Stomach smooth muscle (tissue), 2 donors: ENCODE measurements around the gene CCDC63.

Experiments used
- H3K27ac ChIP-seq: one replicate; pipeline ENCODE4 v1.7.0; 2013; ENCODE audit warnings: mild to moderate bottlenecking, low read length, inconsistent platforms
- H3K27me3 ChIP-seq, 2 donors: one replicate each; pipeline ENCODE4 v1.7.0; 2013; ENCODE audit warnings: low read length in 2 of 2; ENCODE audit not compliant: insufficient read depth in 2 of 2, control insufficient read depth in 1 of 2
- H3K36me3 ChIP-seq, 2 donors: one replicate each; pipeline ENCODE4 v1.7.0; 2013; ENCODE audit warnings: low read length in 2 of 2; ENCODE audit not compliant: control insufficient read depth in 2 of 2, insufficient read depth in 2 of 2
- H3K4me1 ChIP-seq: one replicate; pipeline ENCODE4 v1.7.0; 2013; ENCODE audit warnings: low read length; ENCODE audit not compliant: control insufficient read depth, insufficient read depth
- H3K4me3 ChIP-seq, 2 donors: one replicate each; pipeline ENCODE4 v1.7.0; 2013; ENCODE audit warnings: low read length in 2 of 2
- H3K9ac ChIP-seq, 2 donors: one replicate each; pipeline ENCODE4 v1.7.0; 2013; ENCODE audit warnings: low read length in 2 of 2, mild to moderate bottlenecking in 1 of 2
- H3K9me3 ChIP-seq, 2 donors: one replicate each; pipeline ENCODE4 v1.7.0; 2013; ENCODE audit warnings: low read length in 2 of 2; ENCODE audit not compliant: control insufficient read depth in 2 of 2
- donor health status: healthy.
- donor health status: Pancreatic carcinoma.

Gene CCDC63

DNA sequence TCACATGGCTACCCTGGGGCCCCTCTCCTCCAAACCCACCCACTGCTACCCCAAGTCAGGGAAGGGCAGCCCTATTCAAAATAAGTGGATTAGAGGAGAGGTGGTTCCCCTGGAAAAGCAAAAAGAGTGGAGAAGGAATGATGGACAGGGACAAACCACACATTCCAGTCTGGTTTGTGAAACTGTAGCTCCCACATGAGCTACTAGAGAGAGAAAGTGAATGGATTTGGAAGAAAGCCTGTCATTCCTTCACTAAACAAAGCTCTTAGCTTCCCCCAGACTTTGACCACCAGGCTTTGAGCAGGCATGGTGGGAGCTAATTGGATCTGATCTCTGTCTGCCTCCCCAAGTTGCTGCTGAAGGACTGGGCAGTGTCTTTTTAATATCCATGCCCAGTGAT is 28.0 kb downstream of the CCDC63 start:
- H3K9me3 ChIP-seq: peaks cover 0 to 3% of the 10 kb centered on the region in 2 donors
- no peaks in the 10 kb centered on the region for H3K4me1 ChIP-seq
- no peaks in the 10 kb centered on the region for H3K27me3 ChIP-seq
- no peak overlapping the region for H3K4me3 ChIP-seq
- no peaks in the 10 kb centered on the region for H3K36me3 ChIP-seq
- H3K27ac ChIP-seq: no peak overlapping the region
- no peak overlapping the region for H3K9ac ChIP-seq

DNA sequence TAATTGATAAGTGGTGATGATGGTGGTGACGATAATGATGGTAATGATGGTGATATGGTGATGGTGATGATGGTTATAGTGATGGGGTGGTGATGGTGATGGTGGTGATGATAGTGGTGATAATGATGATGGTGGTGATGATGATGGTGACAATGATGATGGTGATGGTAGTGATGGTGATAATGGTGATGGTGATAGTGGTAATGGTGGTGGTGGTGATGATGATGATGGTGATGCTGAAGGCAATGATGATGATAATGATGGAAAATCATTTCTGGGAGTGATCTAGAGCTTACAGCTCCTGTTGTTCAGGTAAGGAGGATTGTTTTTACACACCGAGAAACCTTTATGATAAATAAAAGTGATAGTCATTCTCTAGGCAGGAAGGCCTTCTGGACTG is 33.9 kb downstream of the CCDC63 start:
- Histone ChIP-seq H3K27me3 (no peaks in the 10 kb centered on the region), H3K4me1 (no peaks in the 10 kb centered on the region), H3K27ac (no peak overlapping the region), H3K9me3 (no peaks in the 10 kb centered on the region), H3K9ac (no peak overlapping the region), H3K4me3 (no peak overlapping the region), H3K36me3 (no peaks in the 10 kb centered on the region)

GRCh38 chr12:110883251-110883650 is 36.5 kb downstream of the CCDC63 start:
- Histone ChIP-seq H3K9me3 (no peaks in the 10 kb centered on the region), H3K4me1 (no peaks in the 10 kb centered on the region), H3K27me3 (no peaks in the 10 kb centered on the region), H3K27ac (no peak overlapping the region), H3K36me3 (no peaks in the 10 kb centered on the region), H3K4me3 (no peak overlapping the region), H3K9ac (no peak overlapping the region)

DNA sequence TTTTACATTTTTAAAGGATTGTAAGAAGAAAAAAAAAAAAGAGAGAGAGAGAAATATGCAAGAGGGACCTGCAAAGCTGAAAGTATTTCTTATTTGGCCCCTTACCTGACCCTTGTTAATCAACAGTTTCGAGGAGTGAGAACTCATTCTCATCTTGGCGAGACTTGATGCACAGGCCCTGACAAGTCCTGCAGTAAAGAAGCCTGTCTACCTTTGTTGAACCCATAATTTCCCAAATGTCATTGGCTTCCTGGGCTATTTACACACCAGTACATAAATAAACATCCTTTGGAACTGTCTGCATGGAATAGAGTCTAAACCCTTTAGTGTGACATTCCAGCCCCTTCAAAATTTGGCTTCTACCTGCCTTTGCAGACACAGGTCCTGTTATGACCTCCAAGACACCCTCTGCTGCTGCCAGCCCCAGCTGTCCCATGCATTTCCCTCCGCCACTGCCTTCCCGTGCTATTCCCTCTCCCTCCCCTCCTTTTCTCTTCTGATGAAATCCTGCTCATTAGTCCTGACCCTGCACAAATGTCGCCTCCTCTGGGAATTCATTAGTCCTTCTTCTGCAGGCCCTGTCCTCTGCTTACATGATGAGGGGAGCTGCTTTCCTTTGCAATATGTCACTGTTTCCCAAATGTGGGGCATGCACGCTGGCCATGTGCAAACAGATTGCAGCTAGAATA is 38.5 kb downstream of the CCDC63 start:
- H3K4me1 ChIP-seq: no peaks in the 10 kb centered on the region
- no peaks in the 10 kb centered on the region for H3K36me3 ChIP-seq
- H3K9ac ChIP-seq: no peak overlapping the region
- H3K27ac ChIP-seq: no peak overlapping the region
- no peak overlapping the region for H3K4me3 ChIP-seq
- H3K9me3 ChIP-seq: no peaks in the 10 kb centered on the region
- no peaks in the 10 kb centered on the region for H3K27me3 ChIP-seq

DNA sequence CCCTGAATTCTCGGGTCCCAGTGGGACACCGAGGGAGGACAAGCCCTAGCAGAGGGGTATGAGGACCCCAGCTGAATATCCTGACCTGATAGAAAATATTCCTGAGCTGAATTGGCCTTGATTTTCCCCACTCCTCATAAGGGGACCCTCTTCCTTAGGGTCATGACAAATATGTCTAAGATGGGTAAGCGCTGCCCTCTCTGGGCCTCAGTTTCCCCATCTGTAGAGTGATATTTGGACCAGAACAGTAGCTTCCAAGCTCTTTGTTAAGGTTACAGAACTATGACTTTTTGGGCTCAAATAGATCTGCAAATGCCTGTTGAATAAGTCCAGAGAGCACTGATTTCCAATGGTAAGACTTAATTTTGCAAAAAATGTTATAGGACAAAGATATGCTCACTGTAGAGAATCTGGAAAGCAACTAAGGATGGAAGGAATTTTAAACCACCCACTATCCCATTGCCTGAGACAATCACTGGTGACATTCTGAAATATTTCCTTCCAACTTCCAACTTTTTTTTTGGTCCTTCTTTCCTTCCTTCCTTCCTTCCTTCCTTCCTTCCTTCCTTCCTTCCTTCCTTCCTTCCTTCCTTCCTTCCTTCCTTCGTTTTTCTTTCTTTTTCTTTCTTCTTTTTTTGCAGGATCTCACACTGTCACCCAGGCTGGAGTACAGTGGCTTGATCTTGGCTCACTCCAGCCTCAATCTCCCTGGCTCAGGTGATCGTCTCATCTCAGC is 41.6 kb downstream of the CCDC63 start:
- no peaks in the 10 kb centered on the region for H3K27me3 ChIP-seq
- H3K36me3 ChIP-seq: no peaks in the 10 kb centered on the region
- no peaks in the 10 kb centered on the region for H3K4me1 ChIP-seq
- H3K4me3 ChIP-seq: no peak overlapping the region
- no peaks in the 10 kb centered on the region for H3K9me3 ChIP-seq
- no peak overlapping the region for H3K9ac ChIP-seq
- no peak overlapping the region for H3K27ac ChIP-seq

GRCh38 chr12:110889361-110889760 is 42.6 kb downstream of the CCDC63 start:
- H3K36me3 ChIP-seq: no peaks in the 10 kb centered on the region
- no peak overlapping the region for H3K4me3 ChIP-seq
- H3K27me3 ChIP-seq: no peaks in the 10 kb centered on the region
- no peaks in the 10 kb centered on the region for H3K4me1 ChIP-seq
- H3K9ac ChIP-seq: no peak overlapping the region
- peaks cover 0 to 4% of the 10 kb centered on the region in 2 donors for H3K9me3 ChIP-seq
- H3K27ac ChIP-seq: no peak overlapping the region

DNA sequence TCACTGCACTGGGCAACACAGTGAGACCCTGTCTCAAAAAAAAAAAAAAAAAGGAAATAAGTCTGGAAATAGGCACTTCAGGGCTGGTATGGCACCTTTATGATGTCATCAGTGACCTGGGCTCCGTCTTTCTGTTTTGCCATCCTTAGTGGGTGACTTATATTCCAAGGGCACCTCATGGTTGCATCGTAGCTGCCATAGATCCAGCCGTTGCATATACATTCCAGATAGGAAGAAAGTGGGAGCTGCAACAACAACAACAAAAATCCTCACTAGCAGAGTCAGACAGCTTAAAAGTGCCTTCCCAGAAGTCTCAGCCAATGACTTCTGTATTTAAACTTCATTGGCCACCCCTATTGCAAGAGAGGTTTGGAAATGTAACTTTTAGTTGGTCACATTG is 47.2 kb downstream of the CCDC63 start:
- Histone ChIP-seq H3K4me1 (no peaks in the 10 kb centered on the region), H3K9me3 (peaks cover 0 to 4% of the 10 kb centered on the region in 2 donors), H3K36me3 (no peaks in the 10 kb centered on the region), H3K4me3 (no peak overlapping the region), H3K9ac (no peak overlapping the region), H3K27me3 (no peaks in the 10 kb centered on the region), H3K27ac (no peak overlapping the region)

DNA sequence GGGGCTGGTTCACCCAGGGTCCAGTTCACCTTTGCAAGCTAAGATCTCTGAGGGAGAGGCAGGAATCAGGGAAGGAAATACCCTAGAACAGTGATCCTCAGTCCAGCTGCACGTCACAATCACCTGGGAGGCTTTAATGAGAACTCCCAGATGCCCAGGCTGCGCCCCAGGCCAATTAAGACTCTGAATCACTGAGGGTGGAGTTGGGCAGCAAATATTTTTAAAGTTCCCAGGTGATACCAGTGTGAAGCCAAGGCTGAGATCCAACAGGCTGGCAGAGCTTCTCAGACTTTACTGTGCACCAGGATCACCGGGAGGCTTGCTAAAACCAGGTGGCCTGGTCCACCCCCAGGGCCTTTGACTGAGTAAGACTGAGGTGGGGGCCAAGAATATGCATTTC is 49.8 kb downstream of the CCDC63 start:
- no peaks in the 10 kb centered on the region for H3K4me1 ChIP-seq
- H3K27ac ChIP-seq: no peak overlapping the region
- no peaks in the 10 kb centered on the region for H3K27me3 ChIP-seq
- no peak overlapping the region for H3K9ac ChIP-seq
- no peaks in the 10 kb centered on the region for H3K36me3 ChIP-seq
- no peak overlapping the region for H3K4me3 ChIP-seq
- H3K9me3 ChIP-seq: peaks cover 0 to 6% of the 10 kb centered on the region in 2 donors

DNA sequence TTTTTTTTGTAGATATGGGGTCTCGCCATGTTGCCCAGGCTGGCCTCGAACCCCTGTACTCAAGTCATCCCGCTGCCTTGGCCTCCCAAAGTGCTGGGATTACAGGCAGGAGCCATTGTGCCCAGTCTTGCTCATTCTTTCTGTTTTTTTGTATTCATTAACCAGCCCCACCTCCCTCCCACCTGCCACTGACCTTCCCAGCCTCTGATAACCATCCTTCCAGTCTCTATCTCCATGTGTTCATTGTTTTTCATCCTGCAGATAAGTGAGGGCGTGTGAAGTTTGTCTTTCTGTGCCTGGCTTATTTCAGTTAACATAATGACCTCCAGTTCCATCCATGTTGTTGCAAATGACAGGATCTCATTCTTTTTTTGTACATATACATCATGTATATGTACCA is 54.6 kb downstream of the CCDC63 start:
- Histone ChIP-seq H3K4me3 (no peak overlapping the region), H3K9ac (no peak overlapping the region), H3K36me3 (no peaks in the 10 kb centered on the region), H3K27ac (no peak overlapping the region), H3K27me3 (peaks cover 0 to 4% of the 10 kb centered on the region in 2 donors), H3K9me3 (peaks cover 0 to 2% of the 10 kb centered on the region in 2 donors), H3K4me1 (no peaks in the 10 kb centered on the region)

DNA sequence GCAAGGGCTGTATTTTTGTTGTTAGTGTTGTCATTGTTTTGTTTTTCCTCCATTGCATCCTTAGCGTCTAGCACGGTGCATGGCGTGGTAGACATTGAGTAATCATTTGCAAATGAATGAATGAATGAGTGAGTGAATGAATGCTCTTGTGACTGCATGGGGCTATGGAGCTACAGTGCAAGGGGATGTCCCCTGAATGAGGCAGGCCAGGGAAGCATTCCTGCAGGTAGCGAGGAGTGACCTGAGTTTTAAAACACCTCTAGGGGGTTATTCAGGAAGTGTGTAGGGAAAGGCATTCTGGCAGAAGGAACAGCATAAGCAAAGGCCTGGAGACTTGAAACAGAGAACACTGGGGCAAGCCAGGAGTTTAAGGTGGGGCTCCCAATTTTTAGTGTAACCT is 56.7 kb downstream of the CCDC63 start:
- H3K27ac ChIP-seq: no peak overlapping the region
- no peak overlapping the region for H3K4me3 ChIP-seq
- H3K36me3 ChIP-seq: no peaks in the 10 kb centered on the region
- H3K4me1 ChIP-seq: no peaks in the 10 kb centered on the region
- H3K9ac ChIP-seq: no peak overlapping the region
- peaks cover 0 to 7% of the 10 kb centered on the region in 2 donors for H3K27me3 ChIP-seq
- H3K9me3 ChIP-seq: peaks cover 0 to 2% of the 10 kb centered on the region in 2 donors

- no peak overlapping the region for H3K9ac ChIP-seq
- H3K27me3 ChIP-seq: peaks cover 5 to 11% of the 10 kb centered on the region in 2 donors
- H3K36me3 ChIP-seq: no peaks in the 10 kb centered on the region
- no peak overlapping the region for H3K27ac ChIP-seq
- H3K9me3 ChIP-seq: no peaks in the 10 kb centered on the region
- H3K4me1 ChIP-seq: no peaks in the 10 kb centered on the region
- no peak overlapping the region for H3K4me3 ChIP-seq
These were observed 59.3 kb downstream of the CCDC63 start for GRCh38 chr12:110906083-110906482.
